Left cardiac atrium (tissue), 4 donors: Measurements from ENCODE around the gene JADE2. TPM values are rescaled to one million over a fixed set of nuclear protein-coding genes. Genes with fewer than 3 reads are reported as not detected.
A peak's percentile ranks its signal among the peaks of the same experiment; 100 is the strongest.
"Not testable (repeated sequence)": the region's sequence is repeated elsewhere in the genome, so short reads cannot be mapped to it uniquely, and the experiment has no call there.

Experiments used
- ATAC-seq, 2 donors: fragments of 200-7000 bp; cut with Tn5 transposase; one replicate each; pipeline ENCODE4 v1.9.1; 2020; ENCODE audit warnings: mild to moderate bottlenecking in 2 of 2, moderate library complexity in 2 of 2
- DNase-seq: peaks from one replicate; pipeline ENCODE4 v3.0.0-alpha.2; 2020
- intact Hi-C, 2 donors: fragments of 100-400 bp; cut with DNase I; formaldehyde crosslinking; loops; one replicate each; pipeline versions ENCODE4 v1.14.1 to v1.15.1; 2022 to 2023
- total RNA-seq, 2 donors: library from RNA; stranded (reverse); fragmentation: NEBNext Ultra II Directional; extraction: Animal tissue kit (Norgen Biotek cat#: 25700); gene quantifications; one replicate each; pipeline ENCODE4 v1.2.1, GENCODE V29; 2021
- donor health status: DM: no; HTN: yes; CAD: no.
- donor health status: DM: no; HTN: yes; CAD: no; lungs with severe emphysema.
- donor health status: DM: yes; HTN: yes; CAD: no.
- donor health status: Dilated cardiomyopathy.

The JADE2 gene
- total RNA-seq, 2 donors from 2014 or later: 34.7 to 49.0 TPM

- intact Hi-C loops: no loop called here
- DNase-seq (no peak), ATAC-seq (peak in 1 of 2 donors; percentile 57)
Measured at GRCh38 chr5:134595458-134595838, 70.0 kb downstream of the JADE2 start.

- intact Hi-C loops, DNase-seq, ATAC-seq: not testable (repeated sequence)
Measured at GRCh38 chr5:134599820-134600219, 74.3 kb downstream of the JADE2 start.

- ATAC-seq (no peak), DNase-seq (no peak)
- intact Hi-C loops: no loop called here
Measured at GRCh38 chr5:134600600-134600999, 75.1 kb downstream of the JADE2 start.

- DNase-seq (no peak), ATAC-seq (no peak)
- intact Hi-C loops: no loop called here
Measured at GRCh38 chr5:134603059-134603458, 77.6 kb downstream of the JADE2 start.

- DNase-seq (no peak), ATAC-seq (no peak)
- intact Hi-C loops: no loop called here
Measured at GRCh38 chr5:134604908-134605307, 79.4 kb downstream of the JADE2 start.

DNA sequence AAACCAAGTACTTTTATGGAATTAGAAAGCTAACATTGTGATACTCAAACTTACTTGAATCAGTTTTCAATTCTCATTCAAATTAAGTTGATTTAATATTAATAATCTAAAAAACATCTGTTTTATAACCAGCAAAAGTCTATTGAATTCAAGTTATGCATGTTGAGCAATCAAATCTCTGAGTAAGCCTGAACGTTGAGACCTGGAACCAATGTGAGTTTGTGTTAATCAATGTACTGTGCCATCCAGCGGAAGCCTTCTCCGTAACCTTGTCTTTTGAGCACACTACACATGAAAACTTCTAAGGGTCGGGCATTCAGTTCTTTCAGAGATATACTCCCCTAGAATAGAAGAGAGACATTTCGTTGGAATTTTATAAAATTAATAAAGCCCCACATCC lies 81.3 kb downstream of the JADE2 start:
- DNase-seq: no peak
- intact Hi-C loops: no loop called here
- ATAC-seq: no peak

GRCh38 chr5:134608555-134608954 lies 83.1 kb downstream of the JADE2 start:
- DNase-seq (no peak), ATAC-seq (no peak)
- intact Hi-C loops: no loop called here

DNA sequence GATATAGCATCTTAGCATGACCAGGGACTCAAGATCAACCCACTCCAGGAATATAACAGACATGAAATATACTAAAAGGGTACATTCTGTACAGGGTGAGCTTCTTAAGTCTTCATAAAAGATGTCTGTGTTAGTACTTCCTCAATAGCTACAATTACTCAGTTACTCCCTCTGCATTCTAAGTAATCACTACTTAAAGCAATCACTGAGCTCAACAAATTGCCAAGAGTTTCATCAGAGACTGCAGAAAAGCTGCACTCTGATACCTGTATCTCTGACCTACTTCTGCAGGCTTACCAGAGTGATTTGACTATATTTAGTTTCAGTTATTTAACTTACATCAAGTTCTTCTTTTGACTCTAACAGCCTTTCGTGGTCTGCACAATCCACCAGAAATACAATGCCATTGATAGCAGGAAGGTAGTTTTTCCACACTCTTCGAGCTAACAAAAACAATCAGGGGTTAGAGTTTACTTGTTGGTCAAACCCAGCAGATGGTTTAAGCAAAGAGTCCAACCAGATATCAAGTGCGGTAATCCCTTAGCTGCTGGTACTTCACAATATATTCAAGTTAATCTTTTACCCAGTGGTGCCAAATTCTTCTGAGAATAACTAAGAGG lies 83.9 kb downstream of the JADE2 start:
- intact Hi-C loops: no loop called here
- peak in 1 of 2 donors; percentile 63 for ATAC-seq
- DNase-seq: no peak

GRCh38 chr5:134610725-134611124 lies 85.3 kb downstream of the JADE2 start:
- intact Hi-C loops: no loop called here
- DNase-seq: no peak
- ATAC-seq: no peak

GRCh38 chr5:134611515-134611914 lies 86.0 kb downstream of the JADE2 start:
- DNase-seq: no peak
- no peak for ATAC-seq
- intact Hi-C loops: no loop called here

DNA sequence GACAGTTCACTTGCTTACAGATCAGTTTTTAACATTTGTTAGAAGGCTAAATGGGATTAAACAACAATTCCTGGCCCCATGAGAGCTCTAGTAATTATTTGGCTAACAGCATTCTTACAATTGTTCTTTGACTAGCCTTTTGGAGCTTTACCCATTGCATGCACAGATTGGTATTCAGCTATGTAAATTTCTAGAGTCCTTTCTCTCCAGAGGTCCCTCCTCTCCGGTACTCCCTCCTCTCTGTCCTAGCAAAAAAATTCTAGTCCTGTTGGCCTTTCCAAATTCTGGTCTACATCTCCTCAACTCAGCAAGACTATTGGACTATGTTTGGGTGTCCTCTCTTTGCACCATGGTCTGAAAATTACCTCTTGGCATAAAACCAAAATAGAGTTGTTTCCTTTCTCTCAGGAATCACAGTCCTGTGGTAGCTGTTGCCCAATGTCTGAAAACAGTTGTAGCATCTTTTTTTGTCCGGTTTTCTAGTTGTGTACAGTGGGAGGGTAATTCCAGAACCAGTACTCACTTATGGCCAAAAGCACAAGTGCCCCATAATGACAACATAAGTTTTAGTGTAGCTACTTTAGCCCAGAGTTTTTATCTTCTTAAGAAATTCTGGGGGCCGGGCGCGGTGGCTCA lies 89.1 kb downstream of the JADE2 start:
- intact Hi-C loops: no loop called here
- DNase-seq (no peak), ATAC-seq (no peak)

DNA sequence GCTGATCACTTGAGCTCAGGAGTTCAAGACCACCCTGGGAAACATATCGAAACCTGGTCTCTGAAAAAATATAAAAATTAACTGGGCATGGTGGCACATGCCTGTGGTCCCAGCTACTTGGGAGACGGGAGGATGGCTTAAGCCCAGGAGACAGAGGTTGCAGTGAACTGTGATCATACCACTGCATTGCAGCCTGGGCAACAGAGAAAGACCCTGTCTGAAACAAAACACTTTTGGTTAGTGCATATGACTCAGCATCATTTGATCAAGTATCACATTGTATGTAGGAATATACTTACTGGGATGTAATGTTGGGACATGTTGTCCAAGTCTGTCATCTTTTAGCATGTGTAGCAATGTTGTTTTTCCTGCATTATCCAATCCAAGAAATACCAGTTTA lies 95.2 kb downstream of the JADE2 start:
- ATAC-seq: no peak
- intact Hi-C loops: no loop called here
- no peak for DNase-seq

GRCh38 chr5:134625559-134625958 lies 100.1 kb downstream of the JADE2 start:
- intact Hi-C loops: no loop called here
- no peak for DNase-seq
- ATAC-seq: no peak

DNA sequence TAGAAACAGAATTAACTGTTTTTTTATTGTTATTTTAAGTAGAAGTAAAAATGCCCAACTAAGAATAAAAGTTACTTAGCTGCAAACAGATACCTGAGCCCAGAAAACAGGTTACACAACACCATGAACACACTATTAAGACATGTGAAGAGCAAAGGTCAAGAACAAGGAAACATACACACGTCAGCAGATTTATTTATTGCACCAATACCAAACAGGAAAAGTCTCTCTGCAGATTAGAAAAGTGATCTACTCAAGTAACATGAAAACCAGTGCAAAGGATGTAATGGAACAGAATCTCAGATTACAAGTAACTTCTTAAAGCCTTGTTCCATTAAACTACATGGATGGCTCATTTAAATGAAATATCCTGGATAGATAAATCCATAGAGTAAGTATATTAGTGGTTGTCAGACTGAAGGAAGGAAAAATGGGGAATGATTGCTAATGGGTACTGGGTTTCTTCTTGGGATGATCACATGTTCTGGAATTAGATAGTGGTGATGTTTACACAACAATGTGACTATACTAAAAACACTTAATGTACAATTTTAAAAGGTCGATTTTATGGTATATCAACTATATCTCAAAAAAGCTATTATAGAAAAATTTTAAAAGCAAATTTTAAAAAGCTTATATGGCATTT lies 101.0 kb downstream of the JADE2 start:
- peak; percentile 68 to 74 for ATAC-seq
- intact Hi-C loops: no loop called here
- no peak for DNase-seq

Other genes starting within 250 kb of the JADE2 start
- gene CDKL3, start 158.5 kb upstream of the JADE2 start, total RNA-seq: 1 to 10 TPM; 3.2 to 7.9 TPM
- 100 to 1,000 TPM; 146 to 166 TPM for gene UBE2B, start 154.1 kb upstream of the JADE2 start, total RNA-seq
- gene CDKN2AIPNL, start 113.8 kb upstream of the JADE2 start, total RNA-seq: 10 to 100 TPM; 29.1 to 34.4 TPM
- 100 to 1,000 TPM in 1 of 2 donors, 10 to 100 TPM in 1; 78.4 to 105 TPM for gene SAR1B, start 107.2 kb downstream of the JADE2 start, total RNA-seq
- gene SEC24A, start 123.1 kb downstream of the JADE2 start, total RNA-seq: 10 to 100 TPM; 10.1 to 15.9 TPM
- 10 to 100 TPM; 19.8 to 21.4 TPM for gene CAMLG, start 212.9 kb downstream of the JADE2 start, total RNA-seq
- gene DDX46, start 233.1 kb downstream of the JADE2 start, total RNA-seq: 10 to 100 TPM; 21.9 to 33.1 TPM